ENCODE results near the gene ZFP36L2. TPM values are rescaled to one million over a fixed set of nuclear protein-coding genes. Genes with fewer than 3 reads are reported as not detected.

The ZFP36L2 gene, protein sequence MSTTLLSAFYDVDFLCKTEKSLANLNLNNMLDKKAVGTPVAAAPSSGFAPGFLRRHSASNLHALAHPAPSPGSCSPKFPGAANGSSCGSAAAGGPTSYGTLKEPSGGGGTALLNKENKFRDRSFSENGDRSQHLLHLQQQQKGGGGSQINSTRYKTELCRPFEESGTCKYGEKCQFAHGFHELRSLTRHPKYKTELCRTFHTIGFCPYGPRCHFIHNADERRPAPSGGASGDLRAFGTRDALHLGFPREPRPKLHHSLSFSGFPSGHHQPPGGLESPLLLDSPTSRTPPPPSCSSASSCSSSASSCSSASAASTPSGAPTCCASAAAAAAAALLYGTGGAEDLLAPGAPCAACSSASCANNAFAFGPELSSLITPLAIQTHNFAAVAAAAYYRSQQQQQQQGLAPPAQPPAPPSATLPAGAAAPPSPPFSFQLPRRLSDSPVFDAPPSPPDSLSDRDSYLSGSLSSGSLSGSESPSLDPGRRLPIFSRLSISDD
- total RNA-seq: 12.9 and 27.9 TPM in 2 replicates

DNA sequence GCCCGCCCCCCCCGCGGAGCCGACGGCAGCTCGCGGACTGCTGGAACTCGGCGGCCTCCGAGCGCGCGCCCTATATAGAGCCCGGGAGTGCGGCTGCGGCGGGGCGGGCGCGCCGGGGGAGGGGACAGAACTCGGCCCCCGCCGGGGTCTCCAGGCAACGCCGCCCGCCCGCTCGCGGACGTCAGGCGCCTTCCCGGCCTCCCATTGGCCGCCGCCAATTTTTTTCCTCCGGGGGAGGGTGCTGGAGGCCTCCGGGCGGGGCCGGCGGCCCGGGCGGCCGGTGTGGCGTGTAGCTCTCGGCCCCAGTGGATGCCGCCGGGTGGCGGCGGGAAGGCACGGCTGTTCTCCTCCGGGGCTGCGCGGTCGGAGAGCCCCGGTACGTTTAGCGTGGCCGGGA is at the start of gene ZFP36L2:
ZFP36L2 (minus strand) TSS at position 49 of the 397 bp plus-strand sequence. CDS start 291 bp downstream, outside the sequence.

Data from dermis lymphatic vessel endothelial cell (primary cell).